ENCODE measurements around the gene SRSF3. TPM values are rescaled to one million over a fixed set of nuclear protein-coding genes. Genes with fewer than 3 reads are reported as not detected.
A peak's percentile ranks its signal among the peaks of the same experiment; 100 is the strongest.

SRSF3 gene
- total RNA-seq, 1 experiment from 2014 or later: 954 TPM

- Mint-ChIP-seq H3K36me3 (ENCODE audit: insufficient read depth in 1 of 3, low read depth in 3 of 3) (peaks cover 89 to 99% (median 97%) of the 10 kb centered on the region in 3 experiments), H3K27ac (peak overlapping the region in 2 of 3 experiments; percentile 24 to 94; a peak in 4 of 7 replicates), H3K4me3 (peak overlapping the region; percentile 83 to 94), H3K9me3 (peaks cover 12 to 15% of the 10 kb centered on the region in 2 experiments; a peak in 4 of 5 replicates), H3K27me3 (ENCODE audit: low read depth) (peaks cover 4% of the 10 kb centered on the region), H3K4me1 (peaks cover 36 to 39% of the 10 kb centered on the region in 2 experiments)
- Histone ChIP-seq H2BK120ac (ENCODE audit: low read depth, low read length, poor library complexity, severe bottlenecking) (no peak overlapping the region), H4K91ac (ENCODE audit: insufficient read length, low read depth, low read length) (no peak overlapping the region), H3K27ac (ENCODE audit: insufficient read length, low read depth, low read length) (no peak overlapping the region), H3K56ac (ENCODE audit: insufficient read length, low read depth, low read length) (no peak overlapping the region), H3K27me3 (ENCODE audit: insufficient read depth, low read length) (no peaks in the 10 kb centered on the region), H3K9me3 (ENCODE audit: control insufficient read depth, low read depth, low read length) (no peaks in the 10 kb centered on the region), H3T11ph (ENCODE audit: low read length) (no peak overlapping the region), H3K23me2 (ENCODE audit: insufficient read length, low read depth, low read length, poor library complexity, severe bottlenecking) (peaks cover 6% of the 10 kb centered on the region), H3K23ac (ENCODE audit: insufficient read length, low read depth, low read length) (no peak overlapping the region), H4K5ac (ENCODE audit: insufficient read length, low read depth, low read length) (no peak overlapping the region), H2BK5ac (ENCODE audit: insufficient read length, low read length) (no peak overlapping the region), H2AK5ac (ENCODE audit: insufficient read length, low read length) (no peak overlapping the region), H3K18ac (ENCODE audit: insufficient read length, low read depth, low read length) (no peak overlapping the region), H3K79me2 (ENCODE audit: insufficient read depth, low read length) (peaks cover 67% of the 10 kb centered on the region), H2BK20ac (ENCODE audit: low read depth, low read length, poor library complexity, severe bottlenecking) (no peak overlapping the region), H2BK15ac (ENCODE audit: low read depth, low read length) (no peak overlapping the region), H2BK12ac (ENCODE audit: insufficient read length, low read depth, low read length) (no peak overlapping the region), H3K4me2 (ENCODE audit: insufficient read depth, insufficient read length, low read length) (peak overlapping the region; percentile 82), H3K9ac (ENCODE audit: extremely low read depth, insufficient read length, low read length) (no peak overlapping the region), H4K20me1 (ENCODE audit: control insufficient read depth, insufficient read depth, insufficient read length) (no peaks in the 10 kb centered on the region), H3K14ac (ENCODE audit: insufficient read depth, low read length) (no peak overlapping the region), H3K4me1 (ENCODE audit: insufficient read depth, low read length) (peaks cover 2% of the 10 kb centered on the region; the same call in 1 of the 2 replicates), H4K8ac (replicated peaks; ENCODE audit: insufficient read length, low read depth, low read length) (no peak overlapping the region), H2AFZ (ENCODE audit: low read length) (no peak overlapping the region), H3K79me1 (ENCODE audit: insufficient read depth, low read depth, low read length, poor library complexity, severe bottlenecking) (no peaks in the 10 kb centered on the region), H3K4ac (ENCODE audit: low read depth, low read length) (no peak overlapping the region)
- no peak for TF ChIP-seq CTCF (conservative IDR thresholded peaks at IDR 0.05)
- no peak for DNase-seq
- WGBS (ENCODE audit: extremely low coverage, insufficient read length, low lambda C conversion rate): no CpG with 5 or more reads among the region's 11 CpGs
Observed at GRCh38 chr6:36598739-36599318, 4.7 kb downstream of the SRSF3 start.
